ENCODE results near the gene TPM4. TPM values are rescaled to one million over a fixed set of nuclear protein-coding genes. Genes with fewer than 3 reads are reported as not detected.

The TPM4 gene
- total RNA-seq, 3 donors from 2014 or later, result 205 to 373 (median 333) TPM

- ATAC-seq (no peak), DNase-seq (peak in 1 of 3 donors; percentile 18)
- H3K4me3 ChIP-seq, result no peak overlapping the region
- H3K36me3 ChIP-seq (ENCODE audit: low read depth), result no peaks in the 10 kb centered on the region
- no peaks in the 10 kb centered on the region for H3K9me3 ChIP-seq
- H3K4me1 ChIP-seq (ENCODE audit: low read depth), result peaks cover 8% of the 10 kb centered on the region
- TF ChIP-seq CTCF (IDR thresholded peaks at IDR 0.05), result no peak
- intact Hi-C loops (cut with DNase I, micrococcal nuclease), result no loop called here
Observed at GRCh38 chr19:16038196-16038695, 38.0 kb upstream of the TPM4 start.

- intact Hi-C loops (cut with DNase I, micrococcal nuclease), result no loop called here
- Histone ChIP-seq H3K4me3 (no peak overlapping the region), H3K4me1 (ENCODE audit: low read depth) (peaks cover 8% of the 10 kb centered on the region), H3K36me3 (ENCODE audit: low read depth) (no peaks in the 10 kb centered on the region), H3K9me3 (no peaks in the 10 kb centered on the region)
- DNase-seq (peak in 1 of 3 donors; percentile 33), ATAC-seq (no peak)
- TF ChIP-seq CTCF (IDR thresholded peaks at IDR 0.05), result no peak
Observed at GRCh38 chr19:16039081-16039480, 37.2 kb upstream of the TPM4 start.

GRCh38 chr19:16039545-16039944 lies 36.8 kb upstream of the TPM4 start:
- DNase-seq, result peak in 1 of 3 donors; percentile 22
- H3K4me3 ChIP-seq, result no peak overlapping the region
- ATAC-seq, result no peak
- no peaks in the 10 kb centered on the region for H3K9me3 ChIP-seq
- no peak for TF ChIP-seq CTCF (IDR thresholded peaks at IDR 0.05)
- no peaks in the 10 kb centered on the region for H3K36me3 ChIP-seq (ENCODE audit: low read depth)
- H3K4me1 ChIP-seq (ENCODE audit: low read depth), result peaks cover 8% of the 10 kb centered on the region
- intact Hi-C loops (cut with DNase I, micrococcal nuclease), result no loop called here

- Histone ChIP-seq H3K36me3 (ENCODE audit: low read depth) (no peaks in the 10 kb centered on the region), H3K9me3 (no peaks in the 10 kb centered on the region), H3K4me1 (ENCODE audit: low read depth) (peaks cover 8% of the 10 kb centered on the region), H3K4me3 (no peak overlapping the region)
- ATAC-seq (peak; percentile 14), DNase-seq (no peak)
- TF ChIP-seq CTCF (IDR thresholded peaks at IDR 0.05), result no peak
- intact Hi-C loops (cut with DNase I, micrococcal nuclease), result loop anchor here (2.0 to 5.0 kb wide), 2 partner anchors 142 to 147 kb away; partner anchors contain the start of gene FAM32A (in 1 of the 2)
Observed at GRCh38 chr19:16040642-16041041, 35.7 kb upstream of the TPM4 start.

- intact Hi-C loops (cut with DNase I, micrococcal nuclease), result loop anchor here (2.0 to 5.0 kb wide), 2 partner anchors 141 to 146 kb away; partner anchors contain the start of gene FAM32A (in 1 of the 2)
- DNase-seq, result peak; percentile 85 to 91 (median 88)
- peaks cover 8% of the 10 kb centered on the region for H3K4me1 ChIP-seq (ENCODE audit: low read depth)
- no peaks in the 10 kb centered on the region for H3K9me3 ChIP-seq
- peak; percentile 95 for TF ChIP-seq CTCF (IDR thresholded peaks at IDR 0.05)
- no peaks in the 10 kb centered on the region for H3K36me3 ChIP-seq (ENCODE audit: low read depth)
- no peak overlapping the region for H3K4me3 ChIP-seq
- peak; percentile 98 for ATAC-seq
Observed at GRCh38 chr19:16041299-16041990, 34.9 kb upstream of the TPM4 start.
